Stimulated activated naive CD8-positive, alpha-beta T cell treated with anti-CD3 and anti-CD28 coated beads, Interleukin-15, Interleukin-2, amounts not matched to agents 100 ng/mL and 50 ng/mL, for 24 hours (primary cell): Measurements from ENCODE around the gene WWOX.

Source experiments
- H3K27ac Mint-ChIP-seq: one replicate; pipeline ENCODE4 v1.8.0; 2021; ENCODE audit warnings: mild to moderate bottlenecking, mixed read lengths
- H3K27me3 Mint-ChIP-seq: one replicate; pipeline ENCODE4 v1.8.0; 2021; ENCODE audit warnings: mixed read lengths
- H3K36me3 Mint-ChIP-seq: one replicate; pipeline ENCODE4 v1.8.0; 2021; ENCODE audit warnings: low read depth, mixed read lengths
- H3K4me1 Mint-ChIP-seq: one replicate; pipeline ENCODE4 v1.8.0; 2021; ENCODE audit warnings: low read depth, mixed read lengths
- H3K4me3 Mint-ChIP-seq: one replicate; pipeline ENCODE4 v1.8.0; 2021; ENCODE audit warnings: mild to moderate bottlenecking, mixed read lengths
- H3K9me3 Mint-ChIP-seq: one replicate; pipeline ENCODE4 v1.8.0; 2021; ENCODE audit warnings: mixed read lengths

WWOX gene

DNA sequence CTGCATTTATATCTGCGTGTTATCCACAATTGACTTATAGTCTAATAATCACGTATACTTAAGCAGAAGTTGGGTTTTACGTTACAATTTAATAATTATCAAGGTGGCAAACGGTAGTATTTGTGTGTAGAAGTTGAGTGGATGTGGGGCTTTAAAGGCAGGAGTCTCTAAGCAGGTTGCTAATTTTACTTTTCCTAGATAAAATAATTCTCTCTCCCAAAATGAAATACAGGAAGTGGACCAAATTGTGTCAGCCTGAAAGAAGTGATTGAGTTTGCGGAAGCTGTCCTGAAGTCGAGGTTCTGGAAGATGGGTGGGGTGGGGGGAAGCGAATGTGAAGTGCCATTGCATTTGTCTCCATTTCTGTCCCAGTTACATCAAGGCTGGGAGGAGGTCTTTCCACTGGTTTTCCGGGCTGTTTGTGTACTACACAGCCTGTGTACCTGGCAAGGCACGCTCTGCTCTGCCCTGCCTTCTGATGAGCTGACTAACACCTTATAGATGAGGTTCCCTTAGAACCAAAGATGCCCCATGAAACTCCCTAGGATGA lies 385.1 kb downstream of the WWOX start:
- no peaks in the 10 kb centered on the region for H3K9me3 Mint-ChIP-seq
- H3K4me1 Mint-ChIP-seq = no peaks in the 10 kb centered on the region
- no peak overlapping the region for H3K27ac Mint-ChIP-seq
- H3K36me3 Mint-ChIP-seq = peaks cover 3% of the 10 kb centered on the region
- H3K27me3 Mint-ChIP-seq = no peaks in the 10 kb centered on the region
- H3K4me3 Mint-ChIP-seq = no peak overlapping the region

DNA sequence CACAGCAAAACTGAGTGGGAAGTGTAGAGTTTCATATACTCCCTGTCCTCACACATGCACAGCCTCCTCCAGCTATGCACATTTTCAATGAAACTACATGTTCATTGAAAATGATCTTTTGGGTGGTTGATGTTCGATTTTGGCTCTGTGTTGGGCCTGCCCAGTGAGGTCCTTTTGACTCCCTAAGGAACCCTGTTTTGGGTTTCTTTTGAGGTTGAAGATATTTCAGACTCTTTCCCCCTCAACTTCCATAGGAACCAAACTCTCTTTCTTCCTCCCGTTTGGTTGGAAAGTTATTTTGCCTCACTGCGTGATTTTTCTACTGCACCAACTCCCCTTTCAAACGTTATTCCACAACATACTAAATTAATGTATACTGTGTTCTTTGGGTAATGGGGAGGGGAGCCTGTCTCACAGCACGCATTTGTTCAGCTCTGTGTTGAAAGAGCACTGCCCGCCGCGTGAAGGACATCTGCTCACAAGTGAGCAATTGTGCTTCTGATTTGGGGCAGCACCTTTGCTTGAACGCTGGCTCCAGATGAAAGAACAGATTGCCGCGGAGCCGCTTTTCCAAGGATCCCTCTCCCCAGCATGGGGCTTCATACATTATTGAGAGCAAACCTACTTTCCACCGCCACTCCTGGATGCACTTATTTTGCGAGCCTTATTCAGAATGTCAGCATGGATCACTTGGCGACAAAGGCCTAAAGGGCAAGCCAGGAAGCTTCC lies 385.9 kb downstream of the WWOX start:
- no peaks in the 10 kb centered on the region for H3K9me3 Mint-ChIP-seq

DNA sequence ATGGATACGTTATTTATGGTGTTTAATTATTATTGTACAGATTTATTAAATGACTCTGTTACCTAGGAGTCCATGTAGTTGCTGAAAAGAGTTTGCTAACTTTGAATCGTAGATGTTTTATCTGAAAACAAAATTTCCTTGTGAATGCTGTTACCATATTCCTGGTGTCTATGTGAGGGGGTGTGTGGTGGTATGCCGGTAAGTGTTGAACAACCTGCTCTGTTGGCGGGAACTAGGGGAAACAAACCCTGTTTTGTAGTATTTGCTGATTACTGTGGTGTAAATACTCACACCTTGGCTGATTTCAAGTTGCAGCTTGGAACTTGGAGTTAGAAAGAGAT lies 386.4 kb downstream of the WWOX start:
- Mint-ChIP-seq H3K4me3 (no peak overlapping the region), H3K9me3 (no peaks in the 10 kb centered on the region), H3K4me1 (no peaks in the 10 kb centered on the region), H3K27ac (no peak overlapping the region), H3K36me3 (peaks cover under 1% of the 10 kb centered on the region), H3K27me3 (no peaks in the 10 kb centered on the region)

More for the DNA sequence above, 385.9 kb downstream of the WWOX start:
- H3K4me3 Mint-ChIP-seq = no peak overlapping the region
- H3K27ac Mint-ChIP-seq = no peak overlapping the region
- H3K36me3 Mint-ChIP-seq = peaks cover 3% of the 10 kb centered on the region
- H3K4me1 Mint-ChIP-seq = no peaks in the 10 kb centered on the region
- H3K27me3 Mint-ChIP-seq = no peaks in the 10 kb centered on the region

DNA sequence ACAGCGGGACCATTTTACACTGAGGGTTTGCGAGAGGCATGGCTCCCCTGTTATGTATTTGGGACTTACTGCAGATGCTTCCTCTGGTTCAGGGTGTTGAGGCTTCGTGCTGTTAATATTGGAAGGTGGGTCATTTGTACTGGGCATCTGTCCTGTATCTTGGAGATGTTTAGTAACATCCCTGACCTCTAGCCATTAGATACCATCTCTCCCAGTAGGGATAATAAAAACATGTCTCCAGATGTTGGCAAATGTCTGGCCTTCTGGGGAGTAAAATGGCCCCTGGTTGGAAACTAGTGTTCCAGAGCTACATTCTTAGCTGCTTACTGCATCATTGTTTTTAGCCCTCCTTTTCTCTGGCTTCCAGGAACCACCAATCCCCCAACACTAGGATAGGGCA lies 388.0 kb downstream of the WWOX start:
- H3K27me3 Mint-ChIP-seq = no peaks in the 10 kb centered on the region
- H3K27ac Mint-ChIP-seq = no peak overlapping the region
- no peaks in the 10 kb centered on the region for H3K4me1 Mint-ChIP-seq
- no peak overlapping the region for H3K4me3 Mint-ChIP-seq
- H3K9me3 Mint-ChIP-seq = no peaks in the 10 kb centered on the region
- no peaks in the 10 kb centered on the region for H3K36me3 Mint-ChIP-seq

DNA sequence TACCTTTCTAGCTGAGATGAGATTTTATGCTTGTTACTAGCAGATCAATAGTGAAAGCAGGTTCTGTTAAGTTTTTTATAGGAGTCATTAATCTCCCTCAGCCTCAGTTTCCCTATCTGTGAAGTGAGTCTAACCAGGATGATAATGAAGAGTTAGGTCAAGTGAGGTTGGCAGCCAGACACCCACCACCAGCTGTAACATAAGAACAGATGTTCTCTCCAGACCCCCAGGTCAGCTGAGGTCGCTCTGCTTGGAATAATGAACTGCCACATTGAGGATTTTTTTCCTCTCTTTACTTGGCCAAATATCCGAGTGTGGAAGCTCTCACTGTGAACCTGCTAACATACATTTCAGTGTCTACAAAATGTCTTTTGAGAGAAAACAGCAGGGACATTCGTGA lies 389.6 kb downstream of the WWOX start:
- no peaks in the 10 kb centered on the region for H3K36me3 Mint-ChIP-seq
- H3K9me3 Mint-ChIP-seq = no peaks in the 10 kb centered on the region
- H3K4me1 Mint-ChIP-seq = no peaks in the 10 kb centered on the region
- H3K27ac Mint-ChIP-seq = no peak overlapping the region
- no peaks in the 10 kb centered on the region for H3K27me3 Mint-ChIP-seq
- no peak overlapping the region for H3K4me3 Mint-ChIP-seq

DNA sequence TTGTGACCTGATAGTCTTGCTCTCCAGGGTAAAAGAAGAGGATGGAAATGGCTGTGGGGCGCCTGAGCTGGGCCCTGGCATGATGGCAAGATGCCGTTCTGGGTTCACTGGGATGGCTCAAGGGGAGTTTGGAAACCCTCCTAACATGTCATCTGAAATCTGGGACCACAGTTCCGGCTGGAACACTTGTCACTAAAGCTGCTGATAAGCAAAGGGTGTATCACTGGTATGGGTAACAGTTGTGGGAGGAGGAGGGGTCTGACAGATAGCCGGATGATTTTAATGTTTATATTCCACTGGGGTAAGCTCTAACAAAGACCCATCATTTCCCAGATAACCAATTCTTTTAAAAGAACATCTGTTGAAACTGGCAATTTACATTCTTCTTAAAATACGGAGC lies 390.2 kb downstream of the WWOX start:
- H3K9me3 Mint-ChIP-seq = no peaks in the 10 kb centered on the region

DNA sequence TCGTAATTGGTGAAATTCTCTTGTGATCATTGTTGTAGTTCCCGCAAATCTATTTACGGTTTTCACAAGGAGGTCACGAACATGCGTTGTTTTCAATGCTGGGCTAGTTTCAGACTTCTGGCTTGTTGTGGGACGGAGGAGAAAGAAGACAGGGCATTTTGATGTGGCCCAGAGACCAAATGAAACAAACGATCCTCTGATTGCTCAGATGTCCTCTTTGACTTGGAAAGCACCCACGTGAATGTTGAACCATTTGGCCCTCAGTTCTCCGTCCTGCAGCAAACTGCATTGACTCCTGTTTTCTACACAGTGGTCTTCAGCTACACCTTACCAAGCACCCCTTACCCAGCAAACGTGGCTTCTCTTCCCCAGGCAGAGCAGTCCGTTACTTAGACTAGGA lies 391.0 kb downstream of the WWOX start:
- Mint-ChIP-seq H3K27ac (no peak overlapping the region), H3K9me3 (no peaks in the 10 kb centered on the region), H3K27me3 (no peaks in the 10 kb centered on the region), H3K4me1 (no peaks in the 10 kb centered on the region), H3K36me3 (no peaks in the 10 kb centered on the region), H3K4me3 (no peak overlapping the region)

More for the DNA sequence above, 390.2 kb downstream of the WWOX start:
- H3K4me1 Mint-ChIP-seq = no peaks in the 10 kb centered on the region
- H3K27me3 Mint-ChIP-seq = no peaks in the 10 kb centered on the region
- H3K27ac Mint-ChIP-seq = no peak overlapping the region
- H3K4me3 Mint-ChIP-seq = no peak overlapping the region
- H3K36me3 Mint-ChIP-seq = no peaks in the 10 kb centered on the region

DNA sequence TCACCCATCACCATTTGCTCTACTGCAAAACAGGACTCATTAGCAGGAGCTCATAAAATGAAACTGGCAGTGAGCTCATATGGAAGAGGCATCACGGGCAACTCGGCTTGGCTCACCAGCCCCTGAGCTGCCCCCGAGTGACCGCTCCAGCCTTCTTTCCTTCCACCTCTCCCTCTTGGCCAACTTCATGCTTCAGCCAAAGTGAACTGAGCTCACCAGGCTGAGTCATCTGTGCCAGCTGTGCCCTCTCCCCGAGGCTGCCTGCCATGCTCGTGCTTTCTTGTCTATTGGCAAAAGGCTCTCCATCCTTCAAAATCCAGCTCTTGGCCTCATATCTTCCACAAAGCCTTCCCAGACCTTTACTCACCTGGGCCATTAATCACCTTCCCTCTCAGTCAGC lies 391.4 kb downstream of the WWOX start:
- Mint-ChIP-seq H3K27me3 (no peaks in the 10 kb centered on the region), H3K36me3 (no peaks in the 10 kb centered on the region), H3K4me1 (no peaks in the 10 kb centered on the region), H3K9me3 (no peaks in the 10 kb centered on the region), H3K4me3 (no peak overlapping the region), H3K27ac (no peak overlapping the region)

DNA sequence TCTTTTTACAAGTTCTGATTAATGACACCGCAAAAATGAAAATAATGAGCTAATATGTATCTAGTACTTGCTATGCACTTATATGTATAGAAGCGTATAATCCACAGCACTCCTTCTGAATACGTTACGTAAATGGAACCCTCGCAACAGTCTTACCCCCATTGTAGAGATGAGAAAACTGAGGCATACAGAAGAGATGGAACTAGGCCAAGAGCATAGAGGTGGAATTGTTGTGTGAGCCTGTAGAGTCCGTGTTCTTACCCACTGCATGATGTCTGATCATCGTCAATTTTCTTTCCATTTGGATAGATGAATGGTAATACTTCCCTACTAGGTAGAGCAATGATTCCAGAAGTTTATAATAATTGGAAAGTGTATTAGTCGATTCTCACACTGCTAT lies 394.1 kb downstream of the WWOX start:
- no peak overlapping the region for H3K27ac Mint-ChIP-seq
- no peaks in the 10 kb centered on the region for H3K4me1 Mint-ChIP-seq
- H3K27me3 Mint-ChIP-seq = no peaks in the 10 kb centered on the region
- H3K9me3 Mint-ChIP-seq = no peaks in the 10 kb centered on the region
- H3K4me3 Mint-ChIP-seq = no peak overlapping the region
- no peaks in the 10 kb centered on the region for H3K36me3 Mint-ChIP-seq

DNA sequence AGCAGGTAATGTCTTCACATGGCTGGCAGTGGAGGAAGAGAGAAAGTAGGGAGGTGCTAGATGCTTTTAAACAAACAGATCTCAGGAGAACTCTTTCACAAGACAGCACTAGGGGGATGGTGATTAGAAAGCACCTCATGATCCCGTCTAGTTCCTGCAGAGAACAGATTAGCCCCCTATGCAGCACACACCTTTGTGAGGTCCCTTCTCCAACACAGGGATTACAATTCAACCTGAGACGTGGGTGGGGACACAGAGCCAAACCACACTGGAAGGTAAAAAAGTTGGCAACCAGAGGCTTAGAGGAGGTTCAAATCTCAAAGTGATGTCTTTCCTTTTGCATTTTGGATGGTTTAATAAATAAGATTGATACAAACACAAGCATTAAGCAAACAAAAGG lies 394.7 kb downstream of the WWOX start:
- Mint-ChIP-seq H3K36me3 (no peaks in the 10 kb centered on the region), H3K4me3 (no peak overlapping the region), H3K27me3 (no peaks in the 10 kb centered on the region), H3K9me3 (no peaks in the 10 kb centered on the region), H3K27ac (no peak overlapping the region), H3K4me1 (no peaks in the 10 kb centered on the region)

DNA sequence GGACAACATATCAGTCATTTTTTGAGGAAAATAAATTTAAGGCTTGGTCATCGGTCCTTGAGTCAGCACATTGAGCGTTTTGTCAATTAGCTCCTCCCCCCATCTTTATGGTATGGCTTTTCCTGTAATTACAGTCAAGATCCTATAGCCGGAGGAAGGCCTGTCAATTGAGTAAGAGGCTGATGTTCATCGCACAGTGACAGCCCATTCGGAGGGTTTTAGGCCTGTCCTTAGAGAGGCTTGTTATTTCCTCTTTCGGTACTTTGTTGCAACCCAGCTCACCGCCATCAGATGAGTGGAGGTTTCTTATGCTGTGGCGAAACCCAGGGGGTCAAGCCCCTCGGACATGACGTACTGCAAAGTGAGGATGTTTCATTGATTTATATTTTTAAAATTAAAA lies 395.2 kb downstream of the WWOX start:
- H3K9me3 Mint-ChIP-seq = no peaks in the 10 kb centered on the region
- H3K36me3 Mint-ChIP-seq = no peaks in the 10 kb centered on the region
- H3K27me3 Mint-ChIP-seq = no peaks in the 10 kb centered on the region
- H3K4me1 Mint-ChIP-seq = no peaks in the 10 kb centered on the region
- H3K27ac Mint-ChIP-seq = no peak overlapping the region
- H3K4me3 Mint-ChIP-seq = no peak overlapping the region

DNA sequence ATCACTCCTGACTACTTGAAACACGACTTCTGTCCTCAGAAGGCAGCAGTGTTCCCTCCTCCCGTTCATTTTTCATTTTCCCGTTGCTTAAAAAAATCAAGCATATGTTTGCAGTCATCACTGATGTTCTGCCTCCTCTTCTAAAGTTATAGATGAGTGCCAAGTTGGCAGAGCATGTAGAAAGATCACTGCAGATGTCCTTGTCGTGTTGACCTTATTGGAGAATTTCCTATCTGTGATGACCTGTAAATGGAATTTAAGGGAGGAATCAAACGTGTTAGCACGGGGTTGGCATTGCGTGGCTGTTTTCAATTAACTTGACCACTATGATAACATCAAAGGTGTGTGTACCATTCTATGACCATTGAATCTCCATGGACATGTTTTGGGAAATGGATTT lies 396.7 kb downstream of the WWOX start:
- Mint-ChIP-seq H3K4me1 (no peaks in the 10 kb centered on the region), H3K9me3 (no peaks in the 10 kb centered on the region), H3K27ac (no peak overlapping the region), H3K27me3 (no peaks in the 10 kb centered on the region), H3K36me3 (no peaks in the 10 kb centered on the region), H3K4me3 (no peak overlapping the region)

DNA sequence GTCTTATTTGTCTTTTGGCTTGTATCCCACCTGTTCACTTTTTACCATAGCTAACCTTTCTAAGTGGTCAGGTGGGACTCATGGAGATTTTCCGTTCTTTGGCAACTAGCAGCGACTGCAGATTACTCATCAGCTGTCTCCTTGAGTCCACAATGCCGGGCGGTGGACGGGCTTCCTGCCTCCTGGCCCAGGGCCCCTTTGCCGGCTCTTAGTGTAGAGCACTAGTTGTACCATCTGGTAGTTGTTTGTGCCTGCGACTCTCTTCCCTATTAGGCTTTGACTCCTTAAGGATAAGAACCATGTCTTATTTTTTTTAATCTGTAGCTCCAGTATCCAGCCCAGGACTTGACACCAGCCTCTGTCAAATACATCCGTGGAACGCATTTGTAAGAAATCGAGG lies 399.9 kb downstream of the WWOX start:
- no peak overlapping the region for H3K27ac Mint-ChIP-seq
- no peaks in the 10 kb centered on the region for H3K9me3 Mint-ChIP-seq
- H3K36me3 Mint-ChIP-seq = no peaks in the 10 kb centered on the region
- H3K4me3 Mint-ChIP-seq = no peak overlapping the region
- no peaks in the 10 kb centered on the region for H3K27me3 Mint-ChIP-seq
- H3K4me1 Mint-ChIP-seq = no peaks in the 10 kb centered on the region

DNA sequence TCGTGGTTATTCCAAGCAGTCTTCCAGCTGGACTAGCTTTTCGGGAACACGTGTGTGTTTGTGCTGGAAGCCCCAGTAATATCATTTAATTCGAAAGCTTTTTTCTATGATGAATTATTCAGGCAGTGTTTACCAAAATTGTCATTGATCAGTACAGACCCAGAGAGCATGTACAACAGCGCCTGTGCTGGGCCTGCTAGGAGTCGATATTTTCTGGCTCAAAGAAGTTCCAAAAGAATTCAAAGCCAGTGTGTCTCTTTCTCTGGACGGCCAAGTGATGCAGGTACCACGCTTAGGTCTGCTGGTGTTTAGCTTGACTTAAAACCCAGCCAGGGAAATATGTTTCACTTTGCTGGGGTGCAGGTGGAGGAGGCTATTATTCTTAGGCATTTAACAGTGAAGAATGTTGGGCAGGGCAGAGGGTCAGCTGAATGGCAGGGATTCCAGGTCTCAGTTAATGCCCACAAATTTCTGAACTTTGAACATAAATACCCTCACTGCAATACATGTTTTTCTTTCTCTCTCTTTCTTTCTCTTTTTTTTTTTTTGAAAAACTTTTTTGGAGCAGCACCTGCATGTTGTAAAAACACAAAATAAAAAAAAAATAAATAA lies 401.3 kb downstream of the WWOX start:
- no peaks in the 10 kb centered on the region for H3K9me3 Mint-ChIP-seq
- no peaks in the 10 kb centered on the region for H3K4me1 Mint-ChIP-seq
- H3K4me3 Mint-ChIP-seq = no peak overlapping the region
- no peaks in the 10 kb centered on the region for H3K27me3 Mint-ChIP-seq
- no peaks in the 10 kb centered on the region for H3K36me3 Mint-ChIP-seq
- H3K27ac Mint-ChIP-seq = no peak overlapping the region

DNA sequence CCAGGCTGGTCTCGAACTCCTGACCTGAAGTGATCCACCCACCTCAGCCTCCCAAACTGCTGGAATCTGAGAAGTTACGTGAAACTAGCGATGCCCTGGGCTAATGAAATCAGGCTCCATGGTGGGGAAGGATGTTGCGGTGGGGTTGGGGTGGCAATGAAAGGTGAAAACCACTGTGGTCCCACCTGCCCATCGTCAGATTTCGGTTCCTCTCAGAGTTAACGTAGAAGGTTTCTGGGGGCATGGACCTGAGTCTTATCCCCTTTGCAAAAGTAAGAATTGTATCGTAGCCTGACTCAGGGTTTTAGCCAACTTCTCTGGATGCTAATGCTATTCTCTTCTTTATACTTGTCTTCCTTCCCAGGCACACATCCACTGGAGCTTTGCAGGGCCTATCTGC lies 402.3 kb downstream of the WWOX start:
- Mint-ChIP-seq H3K4me1 (no peaks in the 10 kb centered on the region), H3K27ac (no peak overlapping the region), H3K4me3 (no peak overlapping the region), H3K27me3 (no peaks in the 10 kb centered on the region), H3K9me3 (no peaks in the 10 kb centered on the region), H3K36me3 (no peaks in the 10 kb centered on the region)

DNA sequence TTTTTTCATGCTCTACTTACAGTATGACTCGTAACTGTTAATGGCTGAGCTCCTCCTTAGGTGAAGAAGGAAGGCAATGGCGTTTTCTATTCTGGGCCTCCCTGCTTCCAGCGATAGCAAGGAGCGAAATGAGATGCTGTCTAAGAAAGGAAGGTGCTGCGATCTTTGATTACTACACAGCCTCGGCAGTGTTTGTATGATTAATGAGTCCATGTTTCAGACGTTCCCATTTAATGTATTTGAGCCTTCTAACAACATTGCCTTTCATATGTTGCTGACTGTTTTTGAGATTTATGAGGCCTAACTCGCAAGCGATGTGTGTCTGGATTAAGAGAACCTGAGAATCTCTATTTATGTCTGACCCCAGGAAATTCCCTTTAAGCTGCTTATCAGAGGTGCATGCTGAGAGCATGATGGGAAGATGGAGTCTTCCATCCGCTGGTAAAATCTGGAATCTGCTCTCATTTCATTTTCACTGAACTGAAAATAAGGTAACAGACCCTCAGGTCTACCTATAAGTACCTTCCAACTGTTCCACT lies 403.4 kb downstream of the WWOX start:
- Mint-ChIP-seq H3K36me3 (no peaks in the 10 kb centered on the region), H3K27me3 (no peaks in the 10 kb centered on the region), H3K27ac (no peak overlapping the region), H3K4me1 (no peaks in the 10 kb centered on the region), H3K9me3 (no peaks in the 10 kb centered on the region), H3K4me3 (no peak overlapping the region)
